ENCODE data around the gene ZNF775. TPM values are rescaled to one million over a fixed set of nuclear protein-coding genes. Genes with fewer than 3 reads are reported as not detected.

The ZNF775 gene
- total and polyA plus RNA-seq, 2 of the 13 experiments (the other 11 are each of a cell fraction or from before 2014, with no cell fraction given), result 3.1 to 3.2 TPM

GRCh38 chr7:150415161-150416153 lies 36.3 kb downstream of the ZNF775 start (continued):
- TF ChIP-seq ZNF605 (CRISPR knock-in tag; IDR thresholded peaks at IDR 0.05) (0 out of 2 replicates have a peak, but pooled peaks have one; percentile 43), ZNF512B (CRISPR knock-in tag; IDR thresholded peaks at IDR 0.05; ENCODE audit: borderline replicate concordance) (no peak), ZNF772 (CRISPR knock-in tag; IDR thresholded peaks at IDR 0.05) (no peak; the same call in 1 of the 2 replicates), ZNF10 (CRISPR knock-in tag; IDR thresholded peaks at IDR 0.05; ENCODE audit: borderline replicate concordance, low read depth) (no peak), PRPF4 (IDR thresholded peaks at IDR 0.05; ENCODE audit: low read depth, low read length, poor library complexity, severe bottlenecking) (no peak), ZNF343 (CRISPR knock-in tag; IDR thresholded peaks at IDR 0.05) (no peak), ZNF639 (CRISPR knock-in tag; conservative IDR thresholded peaks at IDR 0.05) (0 out of 2 replicates have a peak, but pooled peaks have one; percentile 48), ZNF24 (IDR thresholded peaks at IDR 0.05) (no peak), FOXC1 (CRISPR knock-in tag; IDR thresholded peaks at IDR 0.05; ENCODE audit: borderline replicate concordance) (peak; percentile 31; the same call in 1 of the 2 replicates), ZSCAN25 (CRISPR knock-in tag; IDR thresholded peaks at IDR 0.05) (no peak), PHF21A (CRISPR knock-in tag; IDR thresholded peaks at IDR 0.05) (peak; percentile 87), ZNF713 (CRISPR knock-in tag; IDR thresholded peaks at IDR 0.05) (no peak), ZNF773 (CRISPR knock-in tag; IDR thresholded peaks at IDR 0.05; ENCODE audit: borderline replicate concordance) (no peak), ZNF253 (CRISPR knock-in tag; IDR thresholded peaks at IDR 0.05; ENCODE audit: borderline replicate concordance) (no peak), ZNF34 (CRISPR knock-in tag; IDR thresholded peaks at IDR 0.05; ENCODE audit: borderline replicate concordance) (no peak), KDM2A (CRISPR knock-in tag; IDR thresholded peaks at IDR 0.05; ENCODE audit: borderline replicate concordance, low read depth) (no peak), NKX3-1 (CRISPR knock-in tag; IDR thresholded peaks at IDR 0.05) (no peak), SIX1 (CRISPR knock-in tag; IDR thresholded peaks at IDR 0.05; ENCODE audit: borderline replicate concordance) (peak; percentile 83; the same call in 1 of the 2 replicates), ATF2 (CRISPR knock-in tag; IDR thresholded peaks at IDR 0.05) (peak; percentile 73; the same call in 1 of the 2 replicates), CHCHD3 (CRISPR knock-in tag; IDR thresholded peaks at IDR 0.05) (no peak), ZNF205 (CRISPR knock-in tag; IDR thresholded peaks at IDR 0.05) (peak; percentile 85; the same call in 1 of the 2 replicates)
- TF ChIP-seq, protein P1, sequence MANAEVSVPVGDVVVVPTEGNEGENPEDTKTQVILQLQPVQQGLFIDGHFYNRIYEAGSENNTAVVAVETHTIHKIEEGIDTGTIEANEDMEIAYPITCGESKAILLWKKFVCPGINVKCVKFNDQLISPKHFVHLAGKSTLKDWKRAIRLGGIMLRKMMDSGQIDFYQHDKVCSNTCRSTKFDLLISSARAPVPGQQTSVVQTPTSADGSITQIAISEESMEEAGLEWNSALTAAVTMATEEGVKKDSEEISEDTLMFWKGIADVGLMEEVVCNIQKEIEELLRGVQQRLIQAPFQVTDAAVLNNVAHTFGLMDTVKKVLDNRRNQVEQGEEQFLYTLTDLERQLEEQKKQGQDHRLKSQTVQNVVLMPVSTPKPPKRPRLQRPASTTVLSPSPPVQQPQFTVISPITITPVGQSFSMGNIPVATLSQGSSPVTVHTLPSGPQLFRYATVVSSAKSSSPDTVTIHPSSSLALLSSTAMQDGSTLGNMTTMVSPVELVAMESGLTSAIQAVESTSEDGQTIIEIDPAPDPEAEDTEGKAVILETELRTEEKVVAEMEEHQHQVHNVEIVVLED (CRISPR knock-in tag; IDR thresholded peaks at IDR 0.05; ENCODE audit: borderline replicate concordance), result no peak
